ENCODE results near the gene TMEM125. TPM values are rescaled to one million over a fixed set of nuclear protein-coding genes. Genes with fewer than 3 reads are reported as not detected.

Gene TMEM125
- total RNA-seq, 1 donor from 2014 or later: not detected

GRCh38 chr1:43288058-43288784 lies 18.4 kb downstream of the TMEM125 start:
- intact Hi-C loops (cut with DNase I): no loop called here
- DNase-seq (ENCODE audit: low spot score): no peak

DNA sequence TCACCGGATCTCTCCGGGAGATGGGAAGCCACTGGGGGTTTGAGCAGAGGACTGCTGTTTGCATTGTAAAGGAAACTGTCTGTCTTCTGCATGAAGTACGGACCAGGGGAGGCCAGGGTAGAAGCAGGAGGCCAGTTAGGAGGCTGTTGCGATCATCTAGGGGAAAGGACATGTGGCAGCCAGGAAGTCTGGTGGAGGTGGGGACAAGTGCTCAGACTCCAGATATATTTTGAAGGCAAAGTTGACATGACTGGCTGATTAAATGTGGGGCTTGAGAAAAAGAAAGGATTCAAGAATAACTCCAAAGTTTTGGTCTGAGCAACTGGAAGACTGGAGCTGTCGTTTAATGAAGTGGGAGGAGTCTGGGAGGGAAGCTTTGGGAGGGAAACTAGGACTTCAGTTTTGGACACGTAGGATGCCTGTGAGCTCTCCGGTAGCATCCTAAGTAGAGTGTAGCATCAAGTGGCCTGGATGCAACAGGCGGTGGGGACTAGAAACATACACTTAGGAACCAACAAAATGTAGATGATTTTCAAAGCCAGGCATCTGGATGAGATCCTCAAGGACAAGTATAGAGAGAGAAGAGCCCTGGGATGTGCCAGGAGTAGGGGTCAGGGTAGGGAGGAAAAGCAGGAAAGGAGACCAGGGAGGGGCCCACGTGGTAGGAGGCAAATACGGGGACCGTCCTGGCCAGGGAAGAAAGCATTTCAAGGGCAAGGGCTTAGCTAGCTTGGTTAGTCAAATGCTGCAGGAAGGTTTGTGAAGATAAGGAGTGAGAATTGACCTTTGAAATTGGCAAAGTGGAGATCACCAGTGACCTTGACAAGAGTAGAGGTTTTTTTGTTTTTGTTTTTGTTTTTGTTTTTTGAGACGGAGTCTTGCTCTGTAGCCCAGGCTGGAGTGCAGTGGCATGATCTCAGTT lies 19.3 kb downstream of the TMEM125 start:
- intact Hi-C loops (cut with DNase I): no loop called here
- DNase-seq (ENCODE audit: low spot score): no peak

DNA sequence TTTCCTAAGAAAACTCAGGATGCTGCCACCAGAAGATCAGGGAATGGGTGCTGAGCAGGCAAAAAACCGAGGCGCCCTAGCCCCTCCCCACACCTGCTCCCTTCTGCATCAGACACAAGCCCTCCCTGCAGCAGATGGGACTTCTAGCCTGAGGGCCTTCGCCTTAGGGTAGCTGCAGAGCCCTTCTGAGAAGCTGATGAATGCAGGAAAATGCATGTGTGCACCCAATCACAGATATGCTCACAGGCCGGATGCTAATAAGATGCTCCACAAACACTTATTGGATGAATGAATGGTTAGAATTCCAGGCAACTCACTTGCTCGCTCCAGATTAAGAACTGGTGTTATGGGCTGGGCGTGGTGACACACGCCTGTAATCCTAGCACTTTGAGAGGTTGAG lies 22.4 kb downstream of the TMEM125 start:
- intact Hi-C loops (cut with DNase I): no loop called here
- no peak for DNase-seq (ENCODE audit: low spot score)

DNA sequence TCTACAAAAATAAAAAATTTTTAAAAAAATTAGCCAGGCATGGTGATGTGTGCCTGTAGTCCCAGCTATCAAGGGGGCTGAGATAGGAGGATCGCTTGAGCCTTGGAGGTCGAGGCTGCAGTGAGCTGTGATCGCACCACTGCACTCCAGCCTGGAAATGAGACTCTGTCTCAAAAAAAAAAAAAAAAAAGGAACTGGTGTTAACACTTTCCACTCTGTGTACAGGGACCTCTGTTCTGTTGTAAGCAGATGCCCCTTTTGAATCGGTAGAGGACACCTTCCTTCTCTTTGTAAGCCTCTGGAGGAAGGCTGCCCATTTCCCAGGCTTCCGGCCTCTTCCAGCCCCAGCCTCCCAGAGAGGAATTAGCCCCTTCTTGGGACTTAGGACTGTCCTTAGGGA lies 22.9 kb downstream of the TMEM125 start:
- intact Hi-C loops (cut with DNase I): no loop called here

DNA sequence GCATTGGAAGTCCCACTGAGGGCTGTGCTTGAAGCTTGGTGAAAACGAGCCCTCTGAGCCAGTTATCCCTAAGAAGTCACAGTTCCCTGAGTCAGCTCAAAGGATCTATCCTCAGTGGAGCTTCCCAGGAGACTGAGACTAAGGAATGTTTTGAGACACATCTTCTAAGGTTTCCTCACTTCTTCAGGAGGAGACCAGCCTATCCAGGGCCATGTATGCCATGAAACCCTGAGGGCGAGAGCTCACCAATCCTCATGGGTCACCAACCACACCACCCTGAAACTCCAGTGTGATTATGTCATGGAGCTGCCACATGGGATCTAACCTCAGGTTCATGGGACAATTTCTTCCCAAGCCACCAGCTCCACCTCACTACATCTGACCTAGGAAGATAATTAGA lies 23.4 kb downstream of the TMEM125 start:
- DNase-seq (ENCODE audit: low spot score): no peak
- intact Hi-C loops (cut with DNase I): no loop called here

More for the DNA sequence above, 22.9 kb downstream of the TMEM125 start:
- DNase-seq (ENCODE audit: low spot score): no peak

DNA sequence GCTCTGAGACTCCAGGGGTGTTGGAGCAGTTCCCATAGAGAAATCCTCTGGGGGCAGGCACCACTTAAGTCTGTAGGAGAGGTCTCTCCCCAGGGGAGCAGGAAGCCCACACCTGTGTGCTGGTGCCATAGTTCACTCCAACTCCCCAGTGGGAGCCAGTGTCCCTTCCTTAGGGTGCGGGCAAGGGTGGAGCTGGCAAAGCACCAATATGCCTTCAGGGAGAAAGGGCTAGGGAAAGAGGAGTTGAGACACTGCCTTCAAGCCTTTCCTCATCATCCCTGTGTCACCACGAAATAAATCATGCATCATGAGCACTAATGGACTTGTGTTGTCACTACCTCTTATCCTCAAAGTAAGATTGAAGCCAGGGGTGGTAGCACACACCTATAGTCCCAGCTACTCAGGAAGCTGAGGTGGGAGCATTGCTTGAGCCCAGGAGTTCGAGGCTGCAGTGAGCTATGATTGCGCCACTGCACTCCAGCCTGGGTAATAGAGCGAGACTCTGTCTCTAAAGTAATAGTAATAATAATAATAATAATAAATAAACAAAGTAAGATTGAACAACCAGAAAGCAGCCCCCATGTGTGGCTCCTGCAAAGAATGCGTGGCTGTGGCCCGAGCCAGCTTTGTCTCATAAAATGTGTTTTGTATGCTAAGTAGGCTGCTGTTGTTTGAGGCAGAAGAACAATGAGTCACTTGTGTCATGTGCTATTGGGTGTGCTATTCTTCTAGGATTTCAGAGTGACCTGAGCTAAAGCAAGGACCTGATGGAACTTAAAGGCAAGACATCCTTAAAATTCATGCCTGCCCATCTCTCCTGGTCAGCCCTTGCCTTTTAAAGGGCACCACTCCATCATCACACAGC lies 24.3 kb downstream of the TMEM125 start:
- no peak for DNase-seq (ENCODE audit: low spot score)

DNA sequence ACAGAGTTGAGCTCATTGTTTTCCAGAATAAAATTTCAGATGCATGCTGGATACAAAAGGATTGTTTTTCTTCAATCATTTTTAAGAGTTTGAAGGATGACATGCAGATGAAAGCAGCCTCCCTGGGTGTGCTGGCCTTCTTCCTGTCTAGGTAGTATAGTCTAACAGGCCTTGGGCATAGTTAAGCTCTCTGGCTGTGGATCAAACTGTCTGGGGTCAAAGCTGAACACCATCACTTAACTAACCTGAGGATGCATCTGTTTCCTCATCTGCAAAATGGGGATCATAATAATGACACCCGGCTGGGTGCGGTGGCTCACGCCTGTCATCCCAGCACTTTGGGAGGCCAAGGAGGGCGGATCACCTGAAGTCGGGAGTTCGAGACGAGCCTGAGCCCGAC lies 25.0 kb downstream of the TMEM125 start:
- DNase-seq (ENCODE audit: low spot score): no peak

More for the DNA sequence above, 24.3 kb downstream of the TMEM125 start:
- intact Hi-C loops (cut with DNase I): no loop called here

GRCh38 chr1:43296207-43296606 lies 26.4 kb downstream of the TMEM125 start:
- intact Hi-C loops (cut with DNase I): no loop called here
- no peak for DNase-seq (ENCODE audit: low spot score)

More for the DNA sequence above, 25.0 kb downstream of the TMEM125 start:
- intact Hi-C loops (cut with DNase I): no loop called here

DNA sequence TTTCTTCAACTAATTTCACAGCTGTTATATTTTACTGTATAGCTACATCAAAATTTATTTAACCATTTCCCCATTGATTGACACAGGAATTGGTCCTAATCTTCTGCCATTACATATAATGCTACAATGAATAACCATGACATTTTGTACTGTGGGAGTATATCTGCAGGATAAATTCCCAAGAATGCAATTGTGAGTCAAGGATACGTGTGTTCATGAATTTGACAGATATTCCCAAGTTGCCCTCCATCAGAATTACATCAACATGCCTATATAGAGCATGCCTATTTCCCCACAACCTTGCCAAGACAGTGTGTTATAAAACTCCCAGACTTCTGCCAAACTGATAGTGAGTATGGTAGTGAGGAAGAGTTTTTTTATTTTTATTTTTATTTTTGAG lies 28.3 kb downstream of the TMEM125 start:
- DNase-seq (ENCODE audit: low spot score): no peak
- intact Hi-C loops (cut with DNase I): no loop called here

DNA sequence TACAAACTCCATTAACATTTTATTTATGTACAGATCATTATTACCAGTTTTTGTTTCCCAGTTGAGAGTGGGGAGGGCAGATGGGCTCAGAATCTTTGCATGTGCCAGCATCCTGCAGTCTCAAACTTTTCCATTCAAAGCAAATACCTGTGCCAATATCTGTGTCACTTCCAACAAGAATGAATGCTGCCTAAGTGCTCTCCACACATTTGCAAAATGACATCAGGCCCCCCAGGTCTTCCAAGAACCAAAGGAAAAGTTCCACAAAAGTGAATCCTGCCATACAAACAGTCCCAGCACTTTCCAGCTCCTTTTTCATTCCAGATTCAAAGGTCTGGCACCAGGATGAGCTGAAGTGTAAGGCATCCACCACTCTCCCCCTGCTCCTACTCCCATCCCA lies 29.3 kb downstream of the TMEM125 start:
- intact Hi-C loops (cut with DNase I): no loop called here
- DNase-seq (ENCODE audit: low spot score): no peak

GRCh38 chr1:43300378-43301094 lies 30.8 kb downstream of the TMEM125 start, which contains the start of gene TIE1:
TSS of gene TIE1 (plus strand) at chr1:43300982. CDS start at chr1:43301072, 90 bp downstream.
- intact Hi-C loops (cut with DNase I): loop anchor here (5.0 kb wide), 1 partner anchor 63 kb away; no protein-coding TSS in a partner anchor
- peak; percentile 82 for DNase-seq (ENCODE audit: low spot score)

DNA sequence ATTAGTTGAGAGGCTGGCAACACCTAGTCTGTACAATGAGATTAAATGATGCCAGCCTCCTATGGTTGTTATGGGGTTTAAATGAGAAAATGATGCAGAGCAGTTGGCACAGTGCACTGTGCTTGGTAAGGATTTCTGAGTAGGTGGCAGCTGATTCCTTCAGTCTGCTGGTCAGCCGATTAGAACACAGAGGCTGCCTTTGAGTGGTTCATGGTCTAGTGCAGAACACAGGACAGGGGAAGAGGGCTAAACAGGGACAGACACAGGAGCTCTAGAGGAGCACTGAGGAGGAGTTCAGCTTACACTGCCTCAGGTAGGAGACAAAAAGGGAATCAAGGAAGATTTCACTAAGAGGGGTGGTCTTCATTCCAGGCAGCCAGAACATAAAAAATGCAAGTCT lies 32.4 kb downstream of the TMEM125 start:
- DNase-seq (ENCODE audit: low spot score): no peak
- intact Hi-C loops (cut with DNase I): loop anchor here (2.0 to 5.0 kb wide), 2 partner anchors 43 to 65 kb away; no protein-coding TSS in a partner anchor

DNA sequence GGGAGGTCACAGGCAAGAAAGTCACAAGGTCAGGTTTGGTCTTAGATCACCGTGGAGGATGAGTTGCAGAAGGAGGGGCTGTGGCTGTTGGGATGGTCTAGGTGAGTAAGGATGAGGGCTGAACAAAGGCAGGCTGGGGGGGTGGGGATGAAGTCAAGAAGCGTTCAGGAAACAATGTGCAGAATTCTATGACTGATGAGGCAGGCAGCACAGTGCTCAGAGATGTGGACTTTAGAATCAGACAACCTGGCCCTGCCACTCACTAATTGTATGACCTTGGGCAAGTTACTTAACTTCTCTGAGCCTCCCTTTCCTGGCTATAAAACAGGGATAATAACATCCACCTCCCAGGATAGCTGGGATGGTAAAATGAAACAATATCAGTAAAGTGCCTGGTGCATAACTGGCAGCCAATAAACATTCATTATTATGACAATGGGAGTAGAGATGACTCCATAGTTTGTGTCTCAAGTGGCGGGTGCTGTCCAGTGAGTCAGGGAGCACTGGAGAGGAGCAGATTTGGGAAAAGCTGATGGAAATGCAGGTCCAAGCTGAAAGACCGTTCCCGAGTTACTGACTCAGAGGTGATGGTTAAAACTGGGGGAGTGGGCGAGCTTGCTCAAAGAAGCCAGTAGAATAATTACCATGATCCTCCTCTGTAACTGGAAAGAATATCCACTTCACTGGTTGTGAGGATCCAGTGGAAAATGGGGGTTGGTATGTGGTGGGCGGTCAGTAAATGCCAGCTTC lies 33.1 kb downstream of the TMEM125 start:
- intact Hi-C loops (cut with DNase I): loop anchor here (2.0 to 5.0 kb wide), 2 partner anchors 42 to 66 kb away; no protein-coding TSS in a partner anchor
- DNase-seq (ENCODE audit: low spot score): no peak

GRCh38 chr1:43303471-43304313 lies 33.9 kb downstream of the TMEM125 start:
- intact Hi-C loops (cut with DNase I): loop anchor here (1.0 to 5.0 kb wide), 3 partner anchors 21 to 66 kb away; no protein-coding TSS in a partner anchor
- no peak for DNase-seq (ENCODE audit: low spot score)

DNA sequence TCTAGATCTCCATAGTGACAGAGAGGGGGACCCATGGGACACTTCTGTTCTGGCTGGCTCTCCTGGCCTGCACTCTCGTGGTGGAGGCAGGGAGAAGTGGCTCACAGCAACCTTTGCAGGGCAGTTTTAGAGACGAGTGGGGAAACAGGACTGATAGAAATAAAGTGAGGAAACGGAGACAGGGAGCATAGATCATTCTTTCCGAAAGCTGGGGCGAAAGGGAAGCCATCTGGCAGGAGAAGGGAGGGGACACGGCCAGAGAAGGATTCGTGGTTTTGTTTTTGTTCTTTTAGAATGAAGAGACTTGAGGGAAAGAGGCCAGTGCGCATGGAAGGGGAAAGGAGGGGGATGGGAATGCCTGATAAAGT lies 34.5 kb downstream of the TMEM125 start:
- DNase-seq (ENCODE audit: low spot score): no peak
- intact Hi-C loops (cut with DNase I): loop anchor here (1.0 to 5.0 kb wide), 2 partner anchors 20 to 67 kb away; no protein-coding TSS in a partner anchor

DNA sequence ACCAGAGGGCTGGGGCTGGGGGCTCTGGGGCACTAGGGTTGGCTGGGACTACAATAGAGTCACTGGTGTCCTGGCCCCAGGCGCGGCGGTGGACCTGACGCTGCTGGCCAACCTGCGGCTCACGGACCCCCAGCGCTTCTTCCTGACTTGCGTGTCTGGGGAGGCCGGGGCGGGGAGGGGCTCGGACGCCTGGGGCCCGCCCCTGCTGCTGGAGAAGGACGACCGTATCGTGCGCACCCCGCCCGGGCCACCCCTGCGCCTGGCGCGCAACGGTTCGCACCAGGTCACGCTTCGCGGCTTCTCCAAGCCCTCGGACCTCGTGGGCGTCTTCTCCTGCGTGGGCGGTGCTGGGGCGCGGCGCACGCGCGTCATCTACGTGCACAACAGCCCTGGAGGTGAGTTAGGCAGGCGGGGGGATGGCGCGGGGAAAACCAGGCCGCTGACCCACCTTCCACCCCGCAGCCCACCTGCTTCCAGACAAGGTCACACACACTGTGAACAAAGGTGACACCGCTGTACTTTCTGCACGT lies 35.1 kb downstream of the TMEM125 start:
- intact Hi-C loops (cut with DNase I): loop anchor here (1.0 to 5.0 kb wide), 2 partner anchors 19 to 68 kb away; no protein-coding TSS in a partner anchor
- no peak for DNase-seq (ENCODE audit: low spot score)

DNA sequence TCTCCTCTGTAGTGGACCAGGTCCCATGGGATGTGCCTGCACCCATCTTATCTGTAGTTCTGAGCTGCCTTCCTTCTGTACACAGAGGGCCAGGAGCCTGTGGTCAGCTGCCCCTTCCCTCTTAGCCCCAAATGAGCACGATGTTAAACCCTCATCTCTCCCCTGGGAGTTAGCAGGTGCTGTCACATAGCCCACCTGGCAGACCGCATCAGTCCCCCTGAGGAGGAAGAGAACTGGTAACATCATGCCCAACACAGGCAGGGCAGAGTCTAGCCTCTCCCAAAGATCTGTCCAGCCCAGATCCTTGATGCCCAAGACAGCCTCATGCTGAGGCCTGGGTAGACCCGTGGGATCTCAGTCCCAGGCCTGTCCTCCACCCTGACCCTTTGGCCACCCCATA lies 35.7 kb downstream of the TMEM125 start:
- no peak for DNase-seq (ENCODE audit: low spot score)
- intact Hi-C loops (cut with DNase I): no loop called here

Data from cardiac septum (tissue), 1 donor.